HCT116 (cell line): ENCODE data around the gene ZNF620. TPM values are rescaled to one million over a fixed set of nuclear protein-coding genes. Genes with fewer than 3 reads are reported as not detected.

Experiments
- ATAC-seq: fragments of 200-7000 bp; cut with Tn5 transposase; 2 replicates; pipeline ENCODE4 v1.9.1; 2020; ENCODE audit warnings: mild to moderate bottlenecking, moderate library complexity
- BruUV-seq: library from RNA; stranded (reverse); fragments of 400-500 nt; replicated peaks from 2 replicates; lab custom pipeline; 2021; lab: Mats Ljungman, UMichigan
- CTCF ChIA-PET: fragments of 300-600 bp; sonication (Branson Sonifier 250); formaldehyde crosslinking; loops from one replicate; lab custom pipeline; 2021; ENCODE audit warnings: antibody characterized with exemption; lab: Charles Lee
- POLR2A ChIA-PET: fragments of 300-600, 350-600 bp; sonication (Branson Sonifier 250); formaldehyde crosslinking; loops from one replicate; lab custom pipeline; 2021; ENCODE audit warnings: antibody characterized with exemption; lab: Charles Lee
- RAD21 ChIA-PET, 2 experiments: fragments of 300-600 bp; sonication (Branson Sonifier 250); formaldehyde crosslinking; loops; one replicate each; lab custom pipeline; 2023; ENCODE audit warnings: low total read pairs in 2 of 2; ENCODE audit not compliant: uncharacterized antibody in 2 of 2, unreplicated experiment in 2 of 2, low non-redundant PET in 1 of 2; lab: Charles Lee
- DNase-seq: peaks from one replicate; pipeline ENCODE4 v3.0.0-alpha.2; 2010; ENCODE audit warnings: low read depth, low spot score
- H2AFZ ChIP-seq: fragments of 200-600 bp; shearing (Covaris generic), sonication (generic); 2 replicates; pipeline ENCODE4 v1.6.1; 2017; ENCODE audit warnings: low read depth, mixed run types, mixed read lengths, antibody characterized with exemption, low read length; ENCODE audit not compliant: poor library complexity, severe bottlenecking
- H3K27ac ChIP-seq: 2 replicates; pipeline ENCODE4 v1.5.1; 2012; ENCODE audit warnings: low read depth, low read length
- H3K27me3 ChIP-seq: fragments of 200-600 bp; sonication (generic); 2 replicates; pipeline ENCODE4 v1.6.1; 2016; ENCODE audit warnings: mixed run types, low read length, mixed read lengths; ENCODE audit not compliant: insufficient read depth
- H3K36me3 ChIP-seq, 2 experiments: fragments of 200-500 bp in 1 of 2; fragments of 200-600 bp in 1 of 2; sonication (Bioruptor generic) in 1 of 2; sonication (generic) in 1 of 2; 2 replicates each; pipeline versions ENCODE4 v1.5.1 to v1.6.1; 2014 to 2016; ENCODE audit warnings: low read length in 2 of 2, inconsistent platforms in 1 of 2, mixed read lengths in 1 of 2, mixed run types in 1 of 2; ENCODE audit not compliant: insufficient read depth in 2 of 2, control insufficient read depth in 1 of 2
- H3K4me1 ChIP-seq, 2 experiments: fragments of 200-600 bp in 1 of 2; sonication (generic) in 1 of 2; 2 replicates each; pipeline versions ENCODE4 v1.5.1 to v1.6.1; 2012 to 2017; ENCODE audit warnings: low read length in 2 of 2, inconsistent platforms in 1 of 2, mild to moderate bottlenecking in 1 of 2, mixed read lengths in 1 of 2, mixed run types in 1 of 2, moderate library complexity in 1 of 2; ENCODE audit not compliant: insufficient read depth in 2 of 2, control insufficient read depth in 1 of 2
- H3K4me2 ChIP-seq: fragments of 200-600 bp; sonication (generic); 2 replicates; pipeline ENCODE4 v1.6.1; 2017; ENCODE audit warnings: mixed run types, low read length, mixed read lengths
- H3K4me3 ChIP-seq, 2 experiments: fragments of 200-600 bp in 1 of 2; sonication (generic) in 1 of 2; replicated peaks in 1 of 2; 2 replicates each; pipeline ENCODE4 v1.5.1; 2011 to 2016; ENCODE audit warnings: low read length in 2 of 2, control low read depth in 1 of 2, low read depth in 1 of 2, mild to moderate bottlenecking in 1 of 2, mixed read lengths in 1 of 2, mixed run types in 1 of 2
- H3K79me2 ChIP-seq: fragments of 200-600 bp; sonication (generic); 2 replicates; pipeline ENCODE4 v1.6.1; 2017; ENCODE audit warnings: mild to moderate bottlenecking, mixed run types, low read length, moderate library complexity, mixed read lengths; ENCODE audit not compliant: insufficient read depth
- H3K9ac ChIP-seq: fragments of 200-600 bp; sonication (generic); 2 replicates; pipeline ENCODE4 v1.6.1; 2016; ENCODE audit warnings: low read length, mixed read lengths
- H3K9me2 ChIP-seq: fragments of 200-600 bp; sonication (generic), shearing (Covaris generic); 2 replicates; pipeline ENCODE4 v1.6.1; 2017; ENCODE audit warnings: mixed run types, mild to moderate bottlenecking, moderate library complexity; ENCODE audit not compliant: insufficient read depth
- H3K9me3 ChIP-seq, 2 experiments: fragments of 200-500 bp in 1 of 2; fragments of 200-600 bp in 1 of 2; sonication (Bioruptor generic) in 1 of 2; sonication (generic) in 1 of 2; 2 replicates each; pipeline ENCODE4 v1.6.1; 2014 to 2017; ENCODE audit warnings: low read length in 2 of 2, mixed read lengths in 2 of 2, inconsistent platforms in 1 of 2, low read depth in 1 of 2, mild to moderate bottlenecking in 1 of 2, mixed run types in 1 of 2, moderate library complexity in 1 of 2; ENCODE audit not compliant: control insufficient read depth in 1 of 2, insufficient read depth in 1 of 2
- H4K20me1 ChIP-seq: fragments of 200-600 bp; sonication (generic), shearing (Covaris generic); 2 replicates; pipeline ENCODE4 v1.6.1; 2017; ENCODE audit warnings: mixed run types, mild to moderate bottlenecking, moderate library complexity; ENCODE audit not compliant: insufficient read depth
- EGR1 ChIP-seq: IDR thresholded peaks from 2 replicates; pipeline ENCODE4 v1.6.1; 2012; ENCODE audit warnings: low read depth
- EZH2 ChIP-seq: fragments of 200-600 bp; sonication (generic); IDR thresholded peaks from 2 replicates; pipeline ENCODE4 v1.6.1; 2017; ENCODE audit warnings: antibody characterized with exemption, mixed run types
- EZH2phosphoT487 ChIP-seq: fragments of 200-600 bp; IDR thresholded peaks from 2 replicates; pipeline ENCODE4 v1.6.1; 2018; ENCODE audit warnings: antibody characterized with exemption, borderline replicate concordance
- FOSL1 ChIP-seq: IDR thresholded peaks from 2 replicates; pipeline ENCODE4 v1.6.1; 2012; ENCODE audit warnings: low read depth
- POLR2A ChIP-seq: IDR thresholded peaks from 2 replicates; pipeline ENCODE4 v1.7.0; 2011; ENCODE audit warnings: borderline replicate concordance; ENCODE audit not compliant: insufficient read depth, insufficient read length; ENCODE audit errors: extremely low read depth
- POLR2AphosphoS5 ChIP-seq: IDR thresholded peaks from 2 replicates; pipeline ENCODE4 v1.6.1; 2011; ENCODE audit warnings: mild to moderate bottlenecking, low read depth, low read length, moderate library complexity
- RAD21 ChIP-seq: IDR thresholded peaks from 2 replicates; pipeline ENCODE4 v1.6.1; 2012; ENCODE audit warnings: low read depth, mild to moderate bottlenecking
- REST ChIP-seq: IDR thresholded peaks from 2 replicates; pipeline ENCODE4 v1.6.1; 2012; ENCODE audit warnings: low read depth
- SRF ChIP-seq: IDR thresholded peaks from 2 replicates; pipeline ENCODE4 v1.6.1; 2012; ENCODE audit warnings: low read depth
- YY1 ChIP-seq: IDR thresholded peaks from 2 replicates; pipeline ENCODE4 v1.6.1; 2011; ENCODE audit warnings: low read length, low read depth, moderate library complexity, mild to moderate bottlenecking; ENCODE audit not compliant: insufficient replicate concordance; ENCODE audit errors: extremely low read depth
- ZFX ChIP-seq: fragments of 450-650 bp; IDR thresholded peaks from 2 replicates; pipeline ENCODE4 v1.6.1; 2017
- ZNF274 ChIP-seq: fragments of 200-500 bp; sonication (Bioruptor generic); IDR thresholded peaks from 2 replicates; pipeline ENCODE4 v1.6.1; 2014; ENCODE audit warnings: mild to moderate bottlenecking, low read depth, low read length, inconsistent platforms
- intact Hi-C: fragments of 100-400 bp; cut with micrococcal nuclease; formaldehyde crosslinking; loops from 2 replicates; pipeline ENCODE4 v1.10.0; 2022
- total RNA-seq: library from RNA; stranded (reverse); gene quantifications from one replicate; pipeline ENCODE4 v1.2.1, GENCODE V29; 2021; ENCODE audit not compliant: unreplicated experiment
- TF ChIP-seq, protein P1 (sequence below): IDR thresholded peaks from 2 replicates; pipeline ENCODE4 v1.6.1; 2012

The ZNF620 gene
- total RNA-seq, 1 experiment from 2014 or later: 10.2 TPM

DNA sequence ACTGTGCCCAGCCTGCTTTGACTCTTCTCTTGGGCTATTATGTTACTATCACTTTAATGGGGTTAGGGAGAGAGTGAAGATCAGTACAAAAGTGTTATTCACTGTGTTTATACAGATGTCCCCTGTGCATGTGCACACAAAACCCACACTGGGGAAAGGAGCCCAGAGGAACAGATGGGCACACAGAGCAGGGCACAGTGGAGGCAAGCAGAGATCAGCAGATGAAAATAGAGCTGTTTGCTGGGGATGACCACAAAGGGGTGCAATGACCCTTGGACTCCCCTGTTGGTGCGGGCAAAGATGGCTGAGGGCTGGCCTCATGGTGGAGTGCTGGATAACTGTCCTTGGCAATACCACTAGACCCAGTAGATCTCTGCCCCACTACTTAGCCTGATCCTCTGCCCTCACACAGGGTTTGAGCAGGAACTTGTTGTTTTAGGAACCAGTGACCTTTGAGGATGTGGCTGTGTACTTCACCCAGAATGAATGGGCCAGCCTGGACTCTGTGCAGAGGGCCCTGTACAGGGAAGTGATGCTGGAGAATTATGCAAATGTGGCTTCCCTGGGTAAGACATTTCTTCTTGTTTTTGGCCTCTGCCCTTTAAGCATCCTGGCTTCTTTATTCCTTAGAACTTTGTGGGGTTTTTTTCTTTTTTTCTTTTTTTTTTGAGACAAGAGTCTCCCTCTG lies 5.3 kb downstream of the ZNF620 start (continued):
- TF ChIP-seq, protein P1, sequence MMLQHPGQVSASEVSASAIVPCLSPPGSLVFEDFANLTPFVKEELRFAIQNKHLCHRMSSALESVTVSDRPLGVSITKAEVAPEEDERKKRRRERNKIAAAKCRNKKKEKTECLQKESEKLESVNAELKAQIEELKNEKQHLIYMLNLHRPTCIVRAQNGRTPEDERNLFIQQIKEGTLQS: no peak

GRCh38 chr3:40516201-40516600 lies 10.4 kb downstream of the ZNF620 start:
- ATAC-seq (no peak), DNase-seq (no peak)
- BruUV-seq: no TSS peak
- H3K79me2 ChIP-seq: no peaks in the 10 kb centered on the region
- CTCF ChIA-PET: no interaction called here
- RAD21 ChIA-PET: no interaction called here
- no peak overlapping the region for H3K4me3 ChIP-seq
- no peaks in the 10 kb centered on the region for H3K9me2 ChIP-seq
- TF ChIP-seq POLR2AphosphoS5: no peak
- no peak for TF ChIP-seq RAD21
- TF ChIP-seq, protein P1: no peak
- no peak for TF ChIP-seq ZNF274
- no peak for TF ChIP-seq ZFX
- TF ChIP-seq FOSL1: no peak
- TF ChIP-seq POLR2A: no peak
- no peak for TF ChIP-seq SRF
- no peak for TF ChIP-seq EZH2phosphoT487
- TF ChIP-seq EGR1: no peak
- no peak for TF ChIP-seq YY1
- no peak for TF ChIP-seq EZH2
- no peak for TF ChIP-seq REST
- peaks cover 8 to 9% of the 10 kb centered on the region in 2 experiments; a peak in 3 of 4 replicates for H3K36me3 ChIP-seq
- no peak overlapping the region for H3K27ac ChIP-seq
- no peaks in the 10 kb centered on the region for H3K27me3 ChIP-seq
- H3K9ac ChIP-seq: no peak overlapping the region
- H3K9me3 ChIP-seq: no peaks in the 10 kb centered on the region
- no peaks in the 10 kb centered on the region for H4K20me1 ChIP-seq
- no peak overlapping the region for H2AFZ ChIP-seq
- H3K4me2 ChIP-seq: no peak overlapping the region
- intact Hi-C loops: no loop called here
- H3K4me1 ChIP-seq: no peaks in the 10 kb centered on the region
- POLR2A ChIA-PET: no interaction called here
